Activated naive CD4-positive, alpha-beta T cell treated with anti-CD3 and anti-CD28 coated beads for 36 hours (primary cell): Measurements from ENCODE around the gene TLE3. TPM values are rescaled to one million over a fixed set of nuclear protein-coding genes. Genes with fewer than 3 reads are reported as not detected.
"Not testable (repeated sequence)": the region's sequence is repeated elsewhere in the genome, so short reads cannot be mapped to it uniquely, and the experiment has no call there.

ENCODE experiments used
- CTCF ChIA-PET: fragments of 350-600 bp; sonication (Branson Sonifier 250); formaldehyde crosslinking; loops from one replicate; lab custom pipeline; 2021; ENCODE audit warnings: antibody characterized with exemption; lab: Charles Lee
- DNase-seq: peaks from one replicate; pipeline ENCODE4 v3.0.0-alpha.2; 2020
- H3K27ac Mint-ChIP-seq: one replicate; pipeline ENCODE4 v1.8.0; 2021; ENCODE audit warnings: mild to moderate bottlenecking, mixed read lengths
- H3K27me3 Mint-ChIP-seq: one replicate; pipeline ENCODE4 v1.8.0; 2021; ENCODE audit warnings: low read depth, mixed read lengths
- H3K36me3 Mint-ChIP-seq: one replicate; pipeline ENCODE4 v1.8.0; 2021; ENCODE audit warnings: low read depth, mixed read lengths
- H3K4me1 Mint-ChIP-seq: one replicate; pipeline ENCODE4 v1.8.0; 2021; ENCODE audit warnings: low read depth, mixed read lengths
- H3K4me3 Mint-ChIP-seq: one replicate; pipeline ENCODE4 v1.8.0; 2021; ENCODE audit warnings: mild to moderate bottlenecking, moderate library complexity, mixed read lengths
- H3K9me3 Mint-ChIP-seq: one replicate; pipeline ENCODE4 v1.8.0; 2021; ENCODE audit warnings: mixed read lengths
- intact Hi-C: fragments of 100-400 bp; cut with micrococcal nuclease; formaldehyde crosslinking; loops from one replicate; pipeline ENCODE4 v1.15.1; 2023
- total RNA-seq, 2 experiments: library from RNA; stranded (reverse); gene quantifications; one replicate each; pipeline ENCODE4 v1.2.3, GENCODE V29; 2021

TLE3 gene
- total RNA-seq, 2 experiments from 2014 or later, result 105 to 109 TPM

DNA sequence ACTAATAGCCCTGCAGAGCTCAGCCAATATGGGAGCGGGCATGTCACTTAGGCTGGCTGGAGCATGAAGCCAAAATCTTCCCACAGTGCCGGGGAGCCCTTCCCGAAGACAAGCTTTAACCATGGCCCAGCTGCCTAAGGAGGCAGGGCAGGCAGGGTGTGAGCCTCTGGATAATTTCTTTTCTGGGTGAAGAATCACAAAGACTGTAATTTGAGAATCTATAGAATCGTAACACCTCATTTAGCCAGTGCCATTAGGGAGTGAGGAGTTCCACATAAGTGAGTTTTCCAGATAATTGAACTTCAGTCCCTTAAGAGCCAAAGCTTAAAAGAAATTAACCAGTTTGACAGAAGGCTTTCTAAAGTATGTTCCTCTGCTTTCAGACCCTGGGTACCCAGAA is 40.2 kb upstream of the TLE3 start:
- Mint-ChIP-seq H3K36me3 (no peaks in the 10 kb centered on the region), H3K27me3 (peaks cover 3% of the 10 kb centered on the region), H3K9me3 (no peaks in the 10 kb centered on the region), H3K4me3 (no peak overlapping the region), H3K4me1 (peaks cover 33% of the 10 kb centered on the region), H3K27ac (no peak overlapping the region)
- DNase-seq, result no peak
- CTCF ChIA-PET, result interaction anchor here (0.5 kb wide), 1 partner anchor 618 kb away, joined by 4 read pairs; no protein-coding TSS in a partner anchor
- intact Hi-C loops, result no loop called here

DNA sequence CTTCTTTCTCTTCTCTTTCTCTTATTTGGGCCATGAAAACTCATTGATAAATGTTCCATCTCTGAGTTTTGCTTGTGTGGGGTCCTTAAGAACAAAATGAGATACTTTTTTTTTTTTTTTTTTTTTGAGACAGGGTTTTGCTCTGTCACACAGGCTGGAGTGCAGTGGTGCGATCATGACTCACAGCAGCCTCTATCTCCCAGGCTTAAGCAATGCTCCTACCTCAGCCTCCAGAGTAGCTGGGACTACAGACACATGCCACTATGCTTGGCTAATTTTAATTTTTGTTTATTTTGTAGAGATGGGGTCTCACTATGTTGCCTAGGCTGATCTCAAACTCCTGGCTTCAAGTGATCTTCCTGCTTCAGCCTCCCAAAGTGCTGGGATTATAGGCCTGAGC is 39.3 kb upstream of the TLE3 start:
- H3K4me3 Mint-ChIP-seq, DNase-seq, H3K9me3 Mint-ChIP-seq, CTCF ChIA-PET, H3K27ac Mint-ChIP-seq, H3K36me3 Mint-ChIP-seq, intact Hi-C loops, H3K27me3 Mint-ChIP-seq: not testable (repeated sequence)
- H3K4me1 Mint-ChIP-seq, result peaks cover 23% of the 10 kb centered on the region

DNA sequence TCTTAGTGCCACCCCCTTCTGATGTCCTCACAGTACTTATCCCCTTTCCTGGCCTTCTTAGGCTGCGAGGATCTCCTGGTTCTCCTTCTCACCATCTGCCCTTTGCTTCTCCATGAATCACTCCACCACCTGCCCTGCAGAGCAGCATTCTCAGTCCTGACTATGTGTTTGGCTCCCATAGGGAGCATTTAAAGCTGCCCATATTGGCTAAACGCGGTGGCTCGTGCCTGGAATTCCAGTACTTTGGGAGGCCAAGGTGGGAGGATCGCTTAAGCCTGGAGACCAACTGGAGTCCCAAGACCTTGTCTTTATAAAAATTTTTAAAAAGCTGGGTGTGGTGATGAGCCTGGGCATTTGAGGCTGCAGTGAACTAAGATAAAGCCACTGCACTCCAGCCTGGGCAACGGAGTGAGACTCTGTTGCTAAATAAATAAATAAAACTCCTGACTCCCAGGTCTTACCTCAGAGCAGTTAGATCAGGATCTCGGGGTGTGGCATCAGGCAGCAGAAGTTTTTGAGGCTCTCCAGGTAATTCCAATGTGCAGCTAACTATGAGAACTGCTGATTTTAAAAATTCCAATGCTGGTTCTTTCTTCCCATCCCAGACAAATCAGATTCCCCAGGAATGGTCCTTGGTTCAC is 36.2 kb upstream of the TLE3 start:
- H3K36me3 Mint-ChIP-seq, result no peaks in the 10 kb centered on the region
- CTCF ChIA-PET, result no interaction called here
- DNase-seq, result no peak
- H3K27ac Mint-ChIP-seq, result no peak overlapping the region
- H3K9me3 Mint-ChIP-seq, result no peaks in the 10 kb centered on the region
- no peaks in the 10 kb centered on the region for H3K4me1 Mint-ChIP-seq
- intact Hi-C loops, result no loop called here
- peaks cover 2% of the 10 kb centered on the region for H3K27me3 Mint-ChIP-seq
- no peak overlapping the region for H3K4me3 Mint-ChIP-seq

DNA sequence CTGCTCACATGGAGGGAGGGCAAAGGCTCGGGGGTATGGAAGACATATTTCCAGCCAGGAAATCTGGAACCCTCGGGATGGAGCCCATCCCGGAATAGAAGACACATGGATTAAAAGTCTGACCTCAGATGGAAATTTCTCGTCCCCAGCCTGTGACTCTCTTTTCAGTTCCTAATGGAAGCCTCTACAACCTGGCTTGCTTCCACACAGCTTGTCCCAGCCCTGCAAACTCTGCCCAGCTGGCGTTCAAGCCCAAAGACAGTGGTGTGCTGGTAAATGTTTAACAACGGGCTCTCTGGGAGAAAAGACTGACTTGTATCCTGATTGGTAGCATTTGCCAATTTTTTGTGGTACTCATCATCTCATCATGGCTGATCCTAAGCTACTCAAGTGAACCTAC is 35.6 kb upstream of the TLE3 start:
- no peak for DNase-seq
- H3K27ac Mint-ChIP-seq, result no peak overlapping the region

DNA sequence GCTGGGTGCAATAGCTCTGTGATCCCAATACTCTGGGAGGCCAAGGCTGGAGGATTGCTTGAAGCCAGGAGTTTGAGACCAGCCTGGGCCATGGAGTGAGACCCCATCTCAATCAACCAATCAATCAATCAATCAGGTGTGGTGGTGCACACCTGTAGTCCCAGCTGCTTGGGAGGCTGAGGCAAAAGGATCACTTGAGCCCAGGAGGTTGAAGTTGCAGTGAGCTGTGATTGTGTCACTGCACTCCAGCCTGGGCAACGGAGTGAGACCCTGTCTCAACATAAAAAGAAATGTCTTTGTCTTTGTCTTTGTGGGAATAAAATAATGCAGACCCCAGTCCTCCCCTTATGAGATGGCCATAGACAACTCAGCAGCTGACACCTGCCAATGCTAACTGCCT is 34.9 kb upstream of the TLE3 start:
- CTCF ChIA-PET, result no interaction called here
- no peaks in the 10 kb centered on the region for H3K36me3 Mint-ChIP-seq
- peaks cover 5% of the 10 kb centered on the region for H3K4me1 Mint-ChIP-seq
- intact Hi-C loops, result no loop called here
- DNase-seq, result no peak
- H3K4me3 Mint-ChIP-seq, result no peak overlapping the region
- H3K27ac Mint-ChIP-seq, result no peak overlapping the region
- no peaks in the 10 kb centered on the region for H3K27me3 Mint-ChIP-seq
- no peaks in the 10 kb centered on the region for H3K9me3 Mint-ChIP-seq

More for the DNA sequence above, 35.6 kb upstream of the TLE3 start:
- no peaks in the 10 kb centered on the region for H3K27me3 Mint-ChIP-seq
- H3K4me3 Mint-ChIP-seq, result no peak overlapping the region
- no peaks in the 10 kb centered on the region for H3K4me1 Mint-ChIP-seq
- CTCF ChIA-PET, result no interaction called here
- no peaks in the 10 kb centered on the region for H3K36me3 Mint-ChIP-seq
- intact Hi-C loops, result no loop called here
- H3K9me3 Mint-ChIP-seq, result no peaks in the 10 kb centered on the region

DNA sequence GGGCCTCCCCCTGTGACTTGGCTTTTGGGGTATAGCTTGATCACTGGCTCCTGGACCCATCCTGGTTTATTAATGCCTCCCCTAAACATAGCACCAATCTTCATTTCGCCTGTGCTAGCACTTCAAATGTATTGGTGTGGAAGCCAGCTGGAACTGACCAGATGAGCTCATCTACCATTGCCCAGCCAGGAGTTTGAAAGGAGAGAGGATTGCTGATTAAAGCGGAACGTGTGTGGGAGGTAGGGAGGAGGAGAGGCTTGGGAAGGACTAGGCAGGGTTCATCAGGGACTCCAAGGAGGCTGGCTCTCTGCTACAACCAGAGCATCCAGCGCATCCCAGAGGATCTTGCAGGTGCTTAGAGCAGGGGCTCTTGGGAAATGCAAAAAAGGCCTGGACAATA is 34.4 kb upstream of the TLE3 start:
- Mint-ChIP-seq H3K27me3 (no peaks in the 10 kb centered on the region), H3K36me3 (no peaks in the 10 kb centered on the region), H3K9me3 (no peaks in the 10 kb centered on the region), H3K4me1 (peaks cover 5% of the 10 kb centered on the region), H3K4me3 (no peak overlapping the region), H3K27ac (no peak overlapping the region)
- CTCF ChIA-PET, result no interaction called here
- no peak for DNase-seq
- intact Hi-C loops, result no loop called here

DNA sequence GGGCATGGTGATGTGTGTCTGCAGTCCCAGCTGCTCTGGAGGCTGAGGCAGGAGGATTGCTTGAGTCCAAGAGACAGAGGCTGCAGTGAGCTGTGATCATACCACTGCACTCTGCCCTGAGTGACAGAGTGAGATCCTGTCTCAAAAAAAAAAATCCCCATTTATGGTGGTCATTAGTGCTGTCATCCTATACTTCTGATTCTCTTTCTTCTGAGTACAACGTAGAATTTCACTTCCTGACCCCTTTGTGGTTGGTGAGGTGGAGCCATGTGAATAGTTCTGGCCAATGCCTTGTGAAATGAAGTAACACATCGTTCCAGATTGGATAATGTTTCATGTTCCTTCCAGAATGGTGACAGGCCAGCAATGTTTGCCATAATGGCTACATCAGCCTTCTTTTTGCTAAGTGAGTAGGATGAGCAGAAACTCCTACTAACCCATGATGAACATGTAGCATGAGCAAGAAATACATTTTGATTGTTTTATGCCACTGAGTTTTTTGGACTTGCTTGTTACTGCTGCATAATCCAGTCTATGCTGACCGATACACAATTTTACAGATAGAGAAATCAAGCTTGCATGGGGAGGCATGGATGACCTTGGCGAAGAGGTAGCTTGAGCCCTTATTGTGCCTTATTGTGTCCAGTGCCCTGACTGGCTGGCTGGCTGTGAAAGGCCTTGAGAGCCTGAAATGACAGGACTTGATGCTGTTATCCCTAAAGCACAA is 30.9 kb upstream of the TLE3 start:
- DNase-seq, result no peak
- intact Hi-C loops, result no loop called here
- Mint-ChIP-seq H3K4me1 (peaks cover 5% of the 10 kb centered on the region), H3K27ac (no peak overlapping the region), H3K4me3 (no peak overlapping the region), H3K27me3 (no peaks in the 10 kb centered on the region), H3K9me3 (no peaks in the 10 kb centered on the region), H3K36me3 (no peaks in the 10 kb centered on the region)
- CTCF ChIA-PET, result interaction anchor here (0.6 kb wide), 1 partner anchor 13 kb away, joined by 3 read pairs; no protein-coding TSS in a partner anchor

DNA sequence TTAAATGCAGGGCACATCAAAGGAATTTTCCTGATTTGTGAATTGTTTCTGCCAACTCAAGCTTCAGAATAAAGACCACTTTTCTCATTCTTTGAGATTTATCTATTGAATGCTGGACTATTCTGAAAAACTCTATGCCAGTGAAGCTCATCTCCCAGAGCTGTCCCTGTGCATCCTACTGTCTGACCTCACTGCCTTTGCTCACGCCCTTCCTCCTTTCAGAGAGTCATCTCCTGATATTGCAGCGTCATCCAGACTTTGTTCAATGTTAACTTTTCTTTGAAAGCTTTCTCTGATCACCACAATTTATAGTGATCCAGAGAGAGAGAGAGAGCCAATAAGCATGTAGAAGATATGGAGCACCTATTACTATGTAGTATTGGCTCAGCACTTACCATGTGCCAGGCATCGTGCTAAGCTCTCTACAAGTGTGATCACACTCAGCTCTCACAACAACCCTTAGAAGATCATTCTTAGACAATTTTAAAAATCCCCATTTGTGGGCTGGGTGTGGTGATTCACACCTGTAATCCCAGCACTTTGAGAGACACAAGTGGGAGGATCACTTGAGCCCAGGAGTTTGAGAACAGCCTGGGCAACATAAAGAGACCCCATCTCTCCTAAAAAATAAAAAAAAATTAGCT is 30.2 kb upstream of the TLE3 start:
- DNase-seq, result peak; percentile 26
- Mint-ChIP-seq H3K27ac (no peak overlapping the region), H3K4me1 (peaks cover 5% of the 10 kb centered on the region), H3K36me3 (no peaks in the 10 kb centered on the region), H3K27me3 (no peaks in the 10 kb centered on the region), H3K9me3 (no peaks in the 10 kb centered on the region), H3K4me3 (no peak overlapping the region)
- intact Hi-C loops, result no loop called here
- CTCF ChIA-PET, result no interaction called here

DNA sequence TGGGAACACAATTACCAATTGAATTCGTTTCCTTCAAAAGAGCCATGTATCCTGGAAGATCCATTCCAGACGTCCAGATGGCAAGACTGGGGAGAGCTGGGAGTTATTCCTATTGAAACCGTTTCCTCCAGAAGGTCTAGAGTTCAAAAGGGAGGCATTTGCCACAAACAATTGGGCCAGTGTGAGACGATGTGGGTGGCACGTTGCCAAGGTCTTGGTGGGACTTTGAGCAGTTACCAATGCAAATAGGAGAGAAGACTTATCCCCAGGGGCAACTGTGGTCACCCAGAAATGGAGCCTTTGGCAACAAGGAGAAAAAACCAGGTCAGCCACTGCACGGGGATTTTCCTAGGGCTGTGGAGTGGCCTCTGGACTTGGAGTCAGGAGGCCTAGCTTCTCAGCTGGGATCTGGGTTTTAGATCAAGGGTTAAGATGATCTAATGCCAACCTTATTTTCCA is 29.6 kb upstream of the TLE3 start:
- H3K9me3 Mint-ChIP-seq, result no peaks in the 10 kb centered on the region
- CTCF ChIA-PET, result no interaction called here
- H3K27me3 Mint-ChIP-seq, result no peaks in the 10 kb centered on the region

DNA sequence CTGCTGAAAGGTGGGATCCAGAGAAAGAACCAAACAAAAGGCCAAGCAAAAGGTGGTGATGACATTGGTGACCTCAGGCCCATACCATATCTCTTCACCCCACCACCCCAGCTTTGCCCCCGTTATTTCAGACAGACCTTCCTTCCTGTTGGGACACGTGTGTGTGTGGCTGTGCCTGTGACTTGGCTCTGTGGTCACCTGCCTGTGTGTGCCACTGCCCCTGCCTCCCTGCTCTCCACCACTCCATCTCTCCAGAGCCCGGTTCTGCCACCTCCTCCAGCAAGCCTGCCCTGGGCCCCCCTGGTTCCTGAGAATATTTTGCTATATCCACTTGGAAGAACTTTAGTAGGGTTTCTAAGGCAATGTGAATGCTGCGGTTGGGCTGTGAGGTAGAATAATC is 28.6 kb upstream of the TLE3 start:
- DNase-seq, result no peak
- Mint-ChIP-seq H3K9me3 (no peaks in the 10 kb centered on the region), H3K27ac (no peak overlapping the region), H3K27me3 (no peaks in the 10 kb centered on the region), H3K4me3 (no peak overlapping the region), H3K36me3 (no peaks in the 10 kb centered on the region), H3K4me1 (peaks cover 8% of the 10 kb centered on the region)
- CTCF ChIA-PET, result no interaction called here
- intact Hi-C loops, result no loop called here

More for the DNA sequence above, 29.6 kb upstream of the TLE3 start:
- intact Hi-C loops, result no loop called here
- peaks cover 6% of the 10 kb centered on the region for H3K4me1 Mint-ChIP-seq
- H3K4me3 Mint-ChIP-seq, result no peak overlapping the region
- H3K36me3 Mint-ChIP-seq, result no peaks in the 10 kb centered on the region
- H3K27ac Mint-ChIP-seq, result no peak overlapping the region
- DNase-seq, result no peak

DNA sequence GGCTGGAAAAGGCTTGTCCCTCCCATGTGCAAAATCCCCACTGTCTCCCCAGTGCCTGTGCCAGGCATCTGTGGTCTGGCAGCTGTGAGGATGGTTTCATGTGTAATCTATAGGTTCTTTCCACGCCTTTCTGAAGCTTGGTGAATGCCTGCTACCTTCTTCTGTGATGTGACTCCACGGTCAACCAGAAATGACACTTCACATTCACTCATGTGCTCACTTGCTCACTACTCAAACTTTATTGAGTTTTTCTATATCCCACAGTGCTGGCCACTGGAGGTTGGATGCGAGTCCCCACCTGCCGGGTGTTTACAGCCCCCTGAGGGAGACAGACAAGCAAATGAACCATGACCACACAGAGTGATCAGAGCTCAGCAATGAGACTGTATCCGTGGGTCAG is 27.9 kb upstream of the TLE3 start:
- Mint-ChIP-seq H3K27ac (no peak overlapping the region), H3K4me1 (peaks cover 8% of the 10 kb centered on the region), H3K27me3 (no peaks in the 10 kb centered on the region), H3K36me3 (no peaks in the 10 kb centered on the region), H3K9me3 (no peaks in the 10 kb centered on the region), H3K4me3 (no peak overlapping the region)
- CTCF ChIA-PET, result no interaction called here
- intact Hi-C loops, result no loop called here
- no peak for DNase-seq

DNA sequence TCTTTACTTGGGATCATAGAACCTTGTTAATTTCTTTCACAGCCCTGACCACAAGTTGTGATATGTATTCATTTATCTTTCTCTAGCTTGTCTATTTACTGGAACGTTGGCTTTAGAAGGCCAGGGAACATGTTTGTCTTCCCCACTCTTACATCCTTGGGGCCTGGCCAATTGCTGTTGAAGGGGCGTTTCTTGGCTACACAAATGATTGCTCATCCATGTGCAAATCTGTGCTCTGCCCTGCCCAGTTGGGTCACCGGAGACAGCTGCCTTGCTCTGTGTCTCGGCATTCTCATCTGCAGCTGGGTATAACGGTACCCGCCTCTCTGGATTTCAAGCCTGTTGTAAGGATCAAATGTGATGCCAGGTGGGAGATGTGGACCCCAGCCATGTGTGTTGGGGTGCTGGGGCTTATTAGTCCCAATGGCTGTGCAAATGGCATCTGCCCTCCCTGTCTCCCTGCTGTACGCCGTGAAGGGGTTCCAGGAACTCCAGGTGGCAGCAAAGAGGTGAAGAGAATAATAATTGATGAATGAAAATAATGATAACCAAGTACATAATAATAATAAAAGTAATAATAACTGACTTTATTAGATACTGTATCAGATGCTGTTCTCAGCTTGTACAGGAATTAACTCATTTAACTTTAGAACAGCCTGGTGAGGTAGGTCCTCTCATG is 24.0 kb upstream of the TLE3 start:
- H3K27me3 Mint-ChIP-seq, result no peaks in the 10 kb centered on the region
- intact Hi-C loops, result no loop called here
- H3K9me3 Mint-ChIP-seq, result no peaks in the 10 kb centered on the region
- H3K4me1 Mint-ChIP-seq, result peaks cover 3% of the 10 kb centered on the region
- no peak overlapping the region for H3K4me3 Mint-ChIP-seq
- CTCF ChIA-PET, result no interaction called here
- H3K27ac Mint-ChIP-seq, result no peak overlapping the region
- H3K36me3 Mint-ChIP-seq, result no peaks in the 10 kb centered on the region
- DNase-seq, result no peak
